ENCODE results near the gene NAA60.
"Not testable (repeated sequence)": the region's sequence is repeated elsewhere in the genome, so short reads cannot be mapped to it uniquely, and the experiment has no call there.

Gene NAA60

DNA sequence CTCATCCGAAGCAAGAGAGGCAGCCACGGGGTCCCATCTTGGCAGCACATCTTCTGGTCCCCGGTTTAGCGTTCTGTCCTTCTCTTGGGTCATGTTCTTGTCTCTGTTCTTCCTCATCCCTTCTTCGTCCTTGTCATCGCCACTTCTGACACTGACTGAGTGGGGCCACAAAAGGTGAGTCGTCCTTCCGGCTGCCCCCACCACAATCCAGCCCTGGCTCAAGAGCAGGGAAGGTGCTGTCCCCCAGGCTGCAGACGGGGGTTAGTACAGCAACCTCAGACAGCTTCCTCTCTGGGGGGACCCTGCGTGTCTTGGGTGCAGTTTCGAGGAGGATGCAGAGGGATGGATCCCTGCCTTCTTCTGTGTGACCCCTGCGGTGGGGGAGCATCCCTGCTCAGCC is 21.8 kb downstream of the NAA60 start:
- DNase-seq (ENCODE audit: low spot score), result no peak

DNA sequence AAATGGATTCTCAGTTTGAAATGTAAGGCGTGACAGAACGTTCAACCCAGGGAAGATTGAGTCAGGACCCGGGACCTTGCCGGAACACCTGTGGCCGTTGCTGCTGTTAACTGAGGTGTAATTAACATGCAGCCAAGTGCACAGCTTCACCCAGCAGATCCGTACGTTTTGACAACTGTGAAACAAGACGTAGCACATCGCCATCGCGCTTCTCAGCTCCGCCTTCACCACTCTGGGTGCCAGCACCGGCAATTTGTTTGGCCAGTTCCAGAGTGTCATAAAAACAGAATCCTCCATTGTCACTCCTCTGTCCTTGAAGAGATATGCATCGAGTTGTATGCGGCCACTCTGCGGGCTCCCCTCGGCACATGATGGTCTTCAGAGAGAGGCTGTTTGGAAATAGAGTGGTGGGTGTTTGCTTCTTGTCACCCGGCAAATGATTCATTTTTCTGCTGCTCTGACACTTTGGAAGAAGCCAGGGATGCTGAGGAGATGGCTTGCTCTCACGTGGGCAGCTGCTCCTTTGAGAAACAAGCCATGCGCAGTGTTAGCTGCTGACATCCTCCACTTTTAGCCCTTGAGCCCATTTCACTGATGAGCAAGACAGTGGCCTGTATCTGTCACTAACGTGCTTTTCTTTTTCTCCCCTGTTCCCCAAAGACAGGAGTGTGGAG is 22.6 kb downstream of the NAA60 start:
- no peak for DNase-seq (ENCODE audit: low spot score)

DNA sequence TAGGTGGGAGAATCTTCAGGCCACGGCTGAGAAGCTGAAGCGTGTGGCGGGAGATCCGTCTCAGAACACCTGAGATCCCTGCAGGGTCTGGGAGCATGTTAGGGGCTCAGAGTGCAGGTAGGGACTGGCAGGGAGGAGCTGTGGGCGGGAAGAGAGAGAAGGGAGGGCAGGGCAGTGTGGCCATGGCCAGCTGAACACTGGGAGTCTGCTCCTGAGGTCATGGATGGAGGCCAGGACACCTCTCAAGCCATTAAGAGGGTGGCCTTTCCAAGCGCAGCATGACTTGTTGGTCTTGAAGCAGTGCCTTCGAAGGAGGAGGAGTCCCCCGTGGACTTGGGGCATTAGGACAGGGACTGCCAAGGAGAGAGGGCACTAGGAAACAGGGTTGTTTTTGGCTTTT is 23.7 kb downstream of the NAA60 start:
- DNase-seq (ENCODE audit: low spot score), result no peak

DNA sequence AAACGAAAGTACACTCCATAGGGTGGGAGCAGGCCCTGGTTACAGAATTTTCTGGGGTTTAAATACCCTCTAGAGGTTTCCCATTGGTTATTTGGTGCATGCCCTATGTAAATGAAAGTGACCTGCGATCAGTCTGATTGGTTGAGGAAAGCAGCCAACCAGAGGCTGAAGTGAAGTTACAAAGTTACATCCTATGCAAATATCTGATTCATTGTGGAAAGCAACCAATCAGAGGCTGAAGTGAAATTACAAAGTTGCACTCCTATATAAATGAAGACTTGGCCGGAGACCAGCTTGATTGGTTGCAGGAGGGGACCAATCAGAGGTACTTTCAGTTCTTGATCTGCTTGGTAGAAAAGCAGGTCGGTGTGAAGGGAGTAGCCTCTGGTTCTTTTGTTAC is 24.4 kb downstream of the NAA60 start:
- peak; percentile 84 for DNase-seq (ENCODE audit: low spot score)

- no peak for DNase-seq (ENCODE audit: low spot score)
These were observed 25.0 kb downstream of the NAA60 start for GRCh38 chr16:3468501-3468900.

DNA sequence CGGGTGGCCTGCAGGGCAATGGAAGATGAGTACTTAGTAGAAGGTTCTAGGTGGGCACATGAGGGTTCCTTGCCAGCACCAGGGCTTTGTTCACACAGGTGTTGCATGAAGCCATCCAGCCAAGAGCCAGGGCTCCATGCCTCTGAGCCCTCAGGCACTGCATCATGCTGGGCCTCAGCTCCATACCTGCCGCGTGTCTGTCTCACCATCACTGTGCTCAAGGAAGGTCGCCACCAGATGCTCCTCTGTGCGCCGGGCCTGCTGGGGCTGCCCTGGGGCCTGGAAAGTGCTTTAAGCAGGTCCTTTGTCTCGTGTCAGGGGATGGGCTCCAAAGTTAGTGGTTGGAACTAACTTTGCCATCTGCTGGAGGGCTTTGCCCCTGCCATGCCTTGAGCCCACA is 26.3 kb downstream of the NAA60 start:
- no peak for DNase-seq (ENCODE audit: low spot score)

- no peak for DNase-seq (ENCODE audit: low spot score)
These were observed 27.2 kb downstream of the NAA60 start for GRCh38 chr16:3470723-3471122.

DNA sequence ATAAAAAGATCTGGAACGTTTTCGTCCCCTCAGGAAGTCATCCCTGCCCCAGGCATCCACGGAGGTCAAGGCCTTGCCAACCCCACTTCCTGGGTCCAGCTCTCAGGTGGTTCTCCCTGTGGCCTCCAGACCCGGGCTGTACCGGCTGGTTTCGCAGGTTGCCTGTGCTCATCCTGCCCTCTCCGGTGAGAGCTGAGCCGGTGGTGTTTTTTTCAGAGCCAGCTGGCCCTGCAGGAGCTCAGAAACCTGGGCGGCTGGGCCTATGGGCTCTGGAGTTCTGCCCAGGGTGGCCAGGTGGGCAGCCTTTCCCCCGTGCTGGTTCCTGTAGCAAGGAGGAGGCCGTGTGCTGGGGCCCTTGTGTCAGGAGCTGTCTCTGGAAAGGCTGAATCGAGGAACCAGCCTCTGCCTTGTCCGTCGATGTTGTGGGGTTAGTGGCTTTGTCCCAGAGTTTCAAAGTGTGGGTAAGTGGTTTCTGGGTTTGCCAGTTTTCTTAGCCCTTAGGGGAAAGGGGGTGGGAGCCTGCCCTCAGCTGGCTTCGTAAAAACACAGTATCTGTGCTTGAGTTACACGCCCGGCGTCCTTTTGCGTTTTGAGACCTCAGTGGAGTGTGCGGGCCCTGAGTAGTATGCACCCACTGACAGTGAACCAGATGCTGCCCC is 28.2 kb downstream of the NAA60 start:
- DNase-seq (ENCODE audit: low spot score), result no peak

- no peak for DNase-seq (ENCODE audit: low spot score)
These were observed 29.6 kb downstream of the NAA60 start for GRCh38 chr16:3472878-3473595.

GRCh38 chr16:3473596-3473943 is 30.1 kb downstream of the NAA60 start:
- not testable (repeated sequence) for DNase-seq (ENCODE audit: low spot score)

GRCh38 chr16:3474136-3474779 is 30.8 kb downstream of the NAA60 start:
- no peak for DNase-seq (ENCODE audit: low spot score)

- not testable (repeated sequence) for DNase-seq (ENCODE audit: low spot score)
These were observed 31.4 kb downstream of the NAA60 start for GRCh38 chr16:3474870-3475269.

DNA sequence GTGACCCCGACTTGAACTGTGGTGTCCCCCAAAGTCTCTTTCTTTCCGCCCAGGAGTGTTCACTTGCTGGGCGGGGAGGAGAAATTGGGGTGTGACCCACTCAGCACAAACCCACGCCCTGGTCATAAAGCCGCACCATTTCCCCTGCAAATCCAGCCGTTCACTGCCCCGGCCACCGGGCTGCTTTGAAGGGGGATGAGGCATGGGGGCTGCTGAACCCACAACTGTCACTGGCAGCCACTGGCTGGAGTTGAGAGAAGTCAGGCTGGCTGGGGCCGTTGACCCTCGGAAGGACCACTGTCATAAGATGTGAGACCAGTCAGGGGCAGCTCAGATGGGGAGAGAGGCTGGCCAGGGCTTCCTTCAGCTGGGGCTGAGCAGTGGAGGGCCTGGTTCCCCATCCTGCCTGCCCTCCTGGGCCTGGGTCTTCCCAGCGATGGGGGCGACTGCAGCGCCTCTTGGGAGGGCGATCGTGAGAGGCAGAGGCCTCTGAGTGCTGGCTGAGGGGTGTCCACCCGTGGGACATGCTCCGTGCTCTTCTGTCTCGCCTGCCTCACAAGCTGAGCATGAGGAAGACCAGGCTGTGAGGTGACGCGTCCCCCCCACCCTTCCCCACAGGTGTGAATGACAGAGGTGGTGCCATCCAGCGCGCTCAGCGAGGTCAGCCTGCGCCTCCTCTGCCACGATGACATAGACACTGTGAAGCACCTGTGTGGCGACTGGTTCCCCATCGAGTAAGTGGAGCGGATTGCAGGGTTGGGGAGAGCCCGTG is 32.3 kb downstream of the NAA60 start:
- DNase-seq (ENCODE audit: low spot score), result no peak

- DNase-seq (ENCODE audit: low spot score), result no peak
These were observed 32.9 kb downstream of the NAA60 start for GRCh38 chr16:3476409-3476808.

DNA sequence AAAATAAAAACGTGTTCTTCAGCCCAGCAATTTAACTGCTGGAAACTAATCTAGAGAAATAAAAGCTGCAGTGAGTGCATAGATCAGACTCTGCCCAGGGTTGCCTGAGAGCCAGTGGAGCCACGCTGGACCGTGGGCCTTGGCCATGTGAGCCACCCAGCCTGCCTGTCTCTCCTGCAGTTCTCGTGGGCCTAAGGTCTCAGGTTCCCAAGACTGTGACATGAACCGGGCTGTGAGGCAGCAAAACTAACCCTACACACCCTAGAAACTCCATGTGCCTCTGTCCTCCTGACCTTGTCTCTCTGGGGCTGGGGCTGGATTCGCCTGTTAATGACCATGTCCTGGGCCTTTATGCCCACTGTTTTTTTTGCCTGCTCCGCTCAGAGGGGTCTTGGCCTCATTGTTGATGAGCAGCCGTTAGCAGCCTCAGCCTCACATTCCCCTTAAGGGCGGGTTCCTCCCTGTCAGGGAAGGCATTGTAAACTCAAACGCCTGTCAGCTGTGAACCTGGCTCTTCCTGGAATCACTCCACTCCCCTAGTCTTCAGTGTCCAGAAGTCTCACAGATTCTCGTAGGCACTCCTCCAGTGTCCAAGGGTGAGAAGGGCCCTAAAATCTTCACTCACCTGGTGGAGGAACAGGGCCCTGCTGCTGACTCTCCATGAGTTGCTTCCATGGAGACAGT is 34.9 kb downstream of the NAA60 start:
- no peak for DNase-seq (ENCODE audit: low spot score)

DNA sequence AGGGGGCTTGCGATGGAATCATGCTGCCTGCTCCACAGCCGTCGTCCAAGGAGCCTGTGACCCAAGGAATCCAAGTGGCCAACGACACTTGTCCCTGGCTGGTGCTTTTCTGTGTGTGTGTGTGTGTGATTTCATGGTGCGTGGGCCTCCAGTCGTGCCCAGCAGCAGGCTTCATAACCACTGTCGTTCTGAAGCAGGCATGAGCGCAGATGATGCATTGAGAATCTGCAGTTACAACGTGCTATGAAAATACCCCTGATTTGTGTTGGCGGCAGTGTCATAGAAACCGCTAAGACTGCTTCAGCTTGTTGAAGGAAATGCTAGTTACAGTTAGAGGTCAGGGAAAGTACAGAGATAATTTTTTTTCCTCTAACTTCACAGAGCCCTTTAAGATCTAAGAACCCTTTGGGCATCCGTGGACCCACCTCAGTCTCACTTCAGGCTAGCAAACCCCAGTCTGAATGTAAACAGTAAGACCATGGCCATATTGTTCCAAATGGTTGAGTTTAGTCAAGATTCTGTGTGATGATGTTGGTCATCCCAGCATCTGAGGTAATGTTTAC is 36.3 kb downstream of the NAA60 start:
- no peak for DNase-seq (ENCODE audit: low spot score)

DNA sequence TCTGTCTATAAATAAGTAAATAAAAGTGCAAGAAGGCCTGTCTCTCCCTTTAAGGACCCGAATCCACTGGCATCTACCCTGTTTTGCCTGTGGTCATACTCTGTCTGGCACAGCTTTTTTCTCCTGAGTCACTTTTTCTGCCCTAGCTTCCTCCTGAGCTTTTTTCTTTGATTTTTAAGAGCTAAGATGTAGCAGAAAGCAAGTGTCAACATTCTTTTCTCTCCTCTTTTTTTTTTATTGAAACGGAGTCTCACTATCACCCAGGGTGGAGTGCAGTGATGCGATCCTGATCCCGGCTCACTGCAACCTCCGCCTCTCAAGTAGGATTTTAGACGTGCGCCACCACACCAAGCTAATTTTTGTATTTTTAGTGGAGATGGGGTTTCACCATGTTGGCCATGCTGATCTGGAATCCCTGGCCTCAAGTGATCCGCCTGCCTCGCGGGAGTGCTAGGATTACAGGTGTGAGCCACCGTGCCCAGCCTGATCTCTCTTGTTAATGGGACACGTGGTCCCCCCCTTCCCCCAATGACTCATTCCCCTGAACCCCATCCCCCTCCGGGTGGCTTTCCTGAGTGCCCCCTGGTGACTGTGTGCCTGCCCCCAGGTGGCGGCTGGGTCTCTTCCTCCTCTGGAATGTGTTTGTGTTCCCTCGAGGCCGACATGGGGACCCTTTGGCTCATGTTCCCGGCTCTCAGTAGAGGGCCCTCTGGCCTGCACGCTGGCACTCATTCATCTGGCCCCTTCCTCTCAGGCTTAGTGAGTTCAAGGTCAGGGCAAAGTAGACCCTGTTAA is 37.6 kb downstream of the NAA60 start:
- no peak for DNase-seq (ENCODE audit: low spot score)

DNA sequence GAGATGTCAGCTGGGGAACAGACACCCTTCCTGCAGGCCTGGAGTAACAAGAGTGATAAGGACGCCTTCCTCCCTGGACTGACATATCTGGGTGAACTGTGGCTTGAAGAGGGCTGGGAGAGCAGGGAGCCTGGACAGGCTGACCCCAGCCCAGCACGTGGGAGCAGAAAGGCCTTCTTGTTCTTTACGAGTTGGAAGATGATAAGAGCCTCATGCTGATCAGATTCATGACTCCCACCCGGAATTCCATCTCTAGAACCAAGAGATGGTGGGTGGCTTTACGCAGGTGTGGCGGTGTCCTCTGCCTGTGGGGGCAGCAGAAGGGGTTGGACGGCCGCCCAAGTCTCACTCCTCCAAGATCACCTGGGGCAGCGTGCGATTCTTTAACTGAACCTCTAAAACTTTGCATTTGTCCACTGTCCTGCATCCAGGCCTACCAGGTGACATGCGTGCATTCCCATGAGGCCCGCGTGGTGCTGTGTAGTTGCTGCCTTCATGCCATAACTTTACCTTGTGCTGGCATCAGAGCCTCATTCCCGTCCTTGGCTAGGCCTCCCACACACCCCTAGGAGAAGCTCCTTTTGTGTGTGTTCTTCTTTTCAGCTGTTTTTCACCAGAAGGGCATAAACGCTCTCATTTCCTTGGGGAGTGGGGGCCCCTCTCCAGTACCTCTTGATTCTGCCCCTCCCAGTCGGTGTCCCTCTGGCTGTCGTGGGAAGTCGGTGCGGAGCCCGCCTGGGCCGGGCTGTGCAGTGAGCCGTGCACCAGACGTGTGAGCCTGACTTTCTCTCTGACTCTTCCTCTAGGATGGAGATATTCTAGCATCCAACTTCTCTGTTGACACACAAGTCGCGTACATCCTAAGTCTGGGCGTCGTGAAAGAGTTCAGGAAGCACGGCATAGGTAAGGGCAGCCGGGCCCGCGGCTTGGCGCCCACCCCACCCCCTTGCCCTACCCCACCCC is 38.5 kb downstream of the NAA60 start:
- DNase-seq (ENCODE audit: low spot score), result no peak

DNA sequence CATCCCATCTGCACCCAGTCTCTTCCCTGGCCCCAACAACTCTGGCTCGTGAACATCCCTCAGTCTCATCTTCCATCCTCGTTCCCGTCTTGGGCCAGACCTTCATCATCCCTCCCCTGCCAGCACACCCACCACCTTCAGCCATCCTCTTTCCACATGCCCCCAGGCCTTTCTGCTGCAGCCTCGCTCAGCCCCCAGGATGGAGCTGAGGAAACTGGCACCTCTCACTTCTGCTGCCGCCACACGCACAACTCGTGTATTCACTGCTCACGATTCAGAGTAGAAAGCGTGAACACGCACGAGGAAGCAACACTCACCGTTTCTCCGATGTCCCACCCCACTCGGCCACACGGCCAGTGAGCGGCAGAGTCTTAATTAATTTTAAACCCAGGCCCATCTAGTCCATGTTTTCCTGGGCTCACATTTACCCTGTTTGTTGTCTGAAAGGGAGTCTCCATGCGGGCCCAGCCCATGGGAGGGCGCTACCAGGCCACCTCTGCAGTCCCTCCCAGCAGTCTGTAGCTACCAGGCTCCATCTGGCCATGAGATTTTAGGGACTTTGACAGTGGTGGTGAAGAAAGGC is 39.3 kb downstream of the NAA60 start:
- no peak for DNase-seq (ENCODE audit: low spot score)
